NCI-H1092 (cell line): Measurements from ENCODE around the gene THG1L.

Experiments used
- DNase-seq: peaks from one replicate; lab custom pipeline; 2025; lab: John Stamatoyannopoulos, UW

The THG1L gene

GRCh38 chr5:157758706-157759105 lies 27.5 kb downstream of the THG1L start:
- no peak for DNase-seq

GRCh38 chr5:157761690-157762621 lies 30.7 kb downstream of the THG1L start:
- no peak for DNase-seq

GRCh38 chr5:157764531-157764930 lies 33.3 kb downstream of the THG1L start:
- DNase-seq: no peak

DNA sequence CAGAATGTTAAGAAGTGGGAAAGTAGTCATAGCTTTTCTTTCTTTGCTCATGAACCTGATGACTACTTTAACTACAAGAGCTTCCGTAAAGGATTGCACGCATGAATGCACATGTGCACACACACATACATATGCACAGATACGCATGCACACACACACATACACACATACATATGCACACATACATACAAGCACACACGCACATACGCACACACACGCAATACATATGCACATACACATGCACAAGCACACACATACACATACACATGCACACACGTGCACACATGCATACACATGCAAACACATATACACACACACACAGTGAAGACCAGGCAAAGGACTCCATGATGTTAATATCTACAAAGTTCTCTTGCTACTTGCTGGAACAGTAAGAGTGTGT lies 35.2 kb downstream of the THG1L start:
- DNase-seq: no peak

GRCh38 chr5:157766902-157767301 lies 35.7 kb downstream of the THG1L start:
- no peak for DNase-seq

DNA sequence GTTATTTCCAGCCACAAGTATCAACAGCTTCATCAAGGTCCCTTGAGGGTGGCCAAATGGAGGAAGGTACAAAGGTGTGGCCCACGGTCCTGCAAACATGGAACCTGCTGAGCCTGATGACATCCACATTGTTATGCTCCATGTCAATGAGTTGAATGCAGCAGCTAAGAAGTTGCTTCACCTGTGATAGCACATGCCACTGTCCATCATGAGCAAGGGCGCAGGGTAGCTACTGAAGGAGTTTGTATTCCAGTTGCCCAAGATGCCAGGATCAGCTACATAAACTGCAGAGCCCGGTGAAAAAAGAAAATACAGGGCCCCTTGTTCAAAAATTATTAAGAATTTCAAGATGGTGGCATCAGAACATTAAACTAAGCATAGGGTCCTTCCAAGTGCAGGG lies 36.5 kb downstream of the THG1L start:
- no peak for DNase-seq

- no peak for DNase-seq
Measured at GRCh38 chr5:157770665-157771064, 39.4 kb downstream of the THG1L start.

- no peak for DNase-seq
Measured at GRCh38 chr5:157772127-157772526, 40.9 kb downstream of the THG1L start.

DNA sequence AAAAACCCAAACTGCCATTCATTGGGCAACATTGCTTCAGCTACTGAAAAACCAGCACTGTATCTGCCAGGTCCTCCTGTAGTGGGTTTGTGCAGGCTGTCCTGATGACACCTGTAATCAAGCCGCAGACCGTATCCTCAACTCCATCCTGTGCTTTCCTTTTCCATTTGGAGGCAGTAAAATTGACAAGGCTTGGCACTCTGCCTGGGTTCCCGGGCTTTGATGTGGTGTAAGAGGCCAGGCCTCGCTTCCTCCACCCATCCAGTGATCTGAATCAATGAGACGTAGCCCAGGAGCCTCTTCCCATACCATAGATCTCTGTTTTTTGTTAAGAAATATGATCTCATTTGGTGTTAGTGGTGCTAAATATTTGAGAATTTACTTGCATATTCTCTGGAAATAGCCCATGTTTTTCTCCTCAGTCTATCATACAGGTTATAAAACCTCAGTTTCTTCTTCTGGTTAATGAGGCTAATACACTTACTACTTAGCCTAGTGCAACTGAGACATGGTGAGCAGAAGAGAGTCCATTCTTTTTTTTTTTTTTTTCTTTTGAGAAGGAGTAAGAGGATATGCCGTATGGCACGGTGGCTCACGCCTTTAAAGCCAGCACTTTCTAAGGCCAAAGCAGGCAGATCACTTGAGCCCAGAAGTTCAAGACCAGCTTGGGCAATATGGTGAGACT lies 47.0 kb downstream of the THG1L start:
- peak; percentile 80 for DNase-seq

DNA sequence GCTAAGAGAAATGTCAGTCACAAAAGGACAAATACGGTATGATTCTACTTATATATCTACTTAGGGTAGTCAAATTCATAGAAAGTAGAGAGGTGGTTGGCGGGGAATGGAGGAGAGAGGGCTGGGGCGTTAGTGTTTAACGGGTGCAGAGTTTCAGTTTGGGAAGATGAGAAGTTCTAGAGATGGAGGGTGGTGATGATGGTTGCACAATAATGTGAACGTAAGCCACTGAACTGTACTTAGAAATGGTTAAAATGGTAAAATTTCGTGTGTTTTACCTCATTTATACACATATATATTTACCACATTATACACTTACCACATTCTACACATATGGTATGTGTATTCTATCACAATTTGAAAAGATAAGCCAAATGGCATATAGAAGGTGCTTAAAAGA lies 48.0 kb downstream of the THG1L start:
- no peak for DNase-seq

GRCh38 chr5:157785801-157786200 lies 54.6 kb downstream of the THG1L start:
- DNase-seq: no peak
